Glomerular endothelial cell (primary cell): ENCODE results near the gene RAB43. TPM values are rescaled to one million over a fixed set of nuclear protein-coding genes. Genes with fewer than 3 reads are reported as not detected.
"Not testable (repeated sequence)": the region's sequence is repeated elsewhere in the genome, so short reads cannot be mapped to it uniquely, and the experiment has no call there.

Experiments used
- DNase-seq: peaks from one replicate; pipeline ENCODE4 v3.0.0-alpha.2; 2011; ENCODE audit warnings: low read depth, low spot score; ENCODE audit errors: extremely low read depth
- total RNA-seq: library from RNA; depleted of rRNA; stranded (reverse); fragments of >200 nt; gene quantifications from 2 replicates; pipeline ENCODE4 v1.2.3, GENCODE V29; 2015

Gene RAB43
- total RNA-seq, result 35.8 and 39.2 TPM in 2 replicates

- no peak for DNase-seq
Measured at GRCh38 chr3:129121792-129122411, at the start of gene RAB43. Gene RAB43 (minus strand): TSS chr3:129121804. CDS start chr3:129121489, 315 bp downstream.

- DNase-seq, result no peak
Measured at GRCh38 chr3:129166579-129167332, 45.2 kb upstream of the RAB43 start.

GRCh38 chr3:129165594-129165993 is 44.0 kb upstream of the RAB43 start:
- not testable (repeated sequence) for DNase-seq

- DNase-seq, result no peak
Measured at GRCh38 chr3:129164500-129164899, 42.9 kb upstream of the RAB43 start.

GRCh38 chr3:129162729-129163579 is 41.4 kb upstream of the RAB43 start:
- DNase-seq, result no peak

- no peak for DNase-seq
Measured at GRCh38 chr3:129161860-129162271, 40.3 kb upstream of the RAB43 start.

- DNase-seq, result peak; percentile 95
Measured at GRCh38 chr3:129160891-129161859, 39.6 kb upstream of the RAB43 start, which contains the start of gene ISY1. Gene ISY1 (minus strand): TSS chr3:129161063. CDS start chr3:129160975, 88 bp downstream.

GRCh38 chr3:129144786-129145185 is 23.2 kb upstream of the RAB43 start:
- DNase-seq, result no peak

- DNase-seq, result not testable (repeated sequence)
Measured at GRCh38 chr3:129141011-129141410, 19.4 kb upstream of the RAB43 start.

- DNase-seq, result no peak
Measured at GRCh38 chr3:129139911-129140310, 18.3 kb upstream of the RAB43 start.

- not testable (repeated sequence) for DNase-seq
Measured at GRCh38 chr3:129136275-129136674, 14.7 kb upstream of the RAB43 start.

GRCh38 chr3:129132097-129132866 is 10.7 kb upstream of the RAB43 start:
- no peak for DNase-seq

GRCh38 chr3:129131465-129132088 is 10.0 kb upstream of the RAB43 start:
- no peak for DNase-seq

GRCh38 chr3:129130291-129130813 is 8.7 kb upstream of the RAB43 start:
- DNase-seq, result no peak

GRCh38 chr3:129128357-129129155 is 7.0 kb upstream of the RAB43 start:
- no peak for DNase-seq

GRCh38 chr3:129126726-129127280 is 5.2 kb upstream of the RAB43 start:
- no peak for DNase-seq

- DNase-seq, result no peak
Measured at GRCh38 chr3:129123314-129124060, 1.9 kb upstream of the RAB43 start.
